ENCODE measurements around the gene ITFG1.

ITFG1 gene

DNA sequence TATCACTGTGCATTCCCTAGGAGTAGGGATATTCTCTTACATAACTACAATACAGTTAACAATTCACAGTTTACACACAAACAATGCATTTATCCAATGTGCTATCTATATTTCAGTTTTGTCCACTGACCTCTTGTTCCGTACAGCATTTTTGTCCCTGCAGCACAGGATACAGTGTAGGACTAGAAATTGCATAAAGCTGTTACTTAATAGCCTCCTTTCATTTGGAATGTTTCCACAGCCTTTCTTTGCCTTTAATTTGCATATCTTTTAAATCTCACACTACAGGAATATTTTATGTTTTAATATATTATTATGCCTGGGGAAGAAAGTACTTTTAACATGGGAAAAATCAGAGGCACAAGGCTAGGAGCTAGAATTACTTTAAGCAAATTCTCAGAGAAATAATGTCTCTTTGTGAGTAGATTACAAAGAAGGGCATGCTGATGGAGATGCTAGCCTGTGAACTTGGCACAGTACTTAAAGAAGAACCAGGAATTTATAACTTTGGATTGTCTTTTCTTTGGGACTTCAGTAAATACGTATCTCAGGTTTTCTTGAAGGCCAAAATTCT is 144.3 kb downstream of the ITFG1 start:
- H3K9me3 ChIP-seq, result no peaks in the 10 kb centered on the region
- TF ChIP-seq CTCF (IDR thresholded peaks at IDR 0.05; ENCODE audit: low read depth, low read length), result no peak
- no peaks in the 10 kb centered on the region for H3K27me3 ChIP-seq
- H3K4me1 ChIP-seq, result no peaks in the 10 kb centered on the region; the same call in 1 of the 2 replicates
- DNase-seq, result no peak
- H3K36me3 ChIP-seq, result no peaks in the 10 kb centered on the region
- H3K4me3 ChIP-seq (ENCODE audit: low read depth, low read length), result no peak overlapping the region

- Histone ChIP-seq H3K9me3 (no peaks in the 10 kb centered on the region), H3K36me3 (no peaks in the 10 kb centered on the region), H3K4me3 (ENCODE audit: low read depth, low read length) (no peak overlapping the region), H3K4me1 (no peaks in the 10 kb centered on the region), H3K27me3 (no peaks in the 10 kb centered on the region)
- TF ChIP-seq CTCF (IDR thresholded peaks at IDR 0.05; ENCODE audit: low read depth, low read length), result no peak
- no peak for DNase-seq
Measured at GRCh38 chr16:47311738-47312505, 148.9 kb downstream of the ITFG1 start.

DNA sequence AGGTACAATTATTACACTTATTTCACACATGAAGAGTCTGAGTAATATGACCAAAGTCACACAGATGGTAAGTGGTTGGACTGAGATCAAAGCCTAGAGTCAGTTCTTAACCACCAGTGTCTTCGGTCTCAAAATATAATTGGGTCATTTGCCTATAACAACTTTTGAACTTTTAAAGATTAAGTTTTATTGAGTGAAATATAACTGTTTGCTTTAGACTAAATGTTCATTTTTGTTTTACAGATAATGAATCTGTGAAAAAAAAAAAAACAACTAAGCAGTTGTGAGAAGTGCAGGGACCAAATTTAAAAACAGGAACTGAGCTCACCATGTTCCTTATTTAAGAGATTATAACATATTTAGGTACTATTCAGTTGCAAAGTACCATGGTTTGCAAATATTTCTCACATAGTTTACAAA is 150.1 kb downstream of the ITFG1 start:
- Histone ChIP-seq H3K4me3 (ENCODE audit: low read depth, low read length) (no peak overlapping the region), H3K9me3 (no peaks in the 10 kb centered on the region), H3K4me1 (no peaks in the 10 kb centered on the region), H3K36me3 (no peaks in the 10 kb centered on the region), H3K27me3 (no peaks in the 10 kb centered on the region)
- TF ChIP-seq CTCF (IDR thresholded peaks at IDR 0.05; ENCODE audit: low read depth, low read length), result no peak
- DNase-seq, result no peak

DNA sequence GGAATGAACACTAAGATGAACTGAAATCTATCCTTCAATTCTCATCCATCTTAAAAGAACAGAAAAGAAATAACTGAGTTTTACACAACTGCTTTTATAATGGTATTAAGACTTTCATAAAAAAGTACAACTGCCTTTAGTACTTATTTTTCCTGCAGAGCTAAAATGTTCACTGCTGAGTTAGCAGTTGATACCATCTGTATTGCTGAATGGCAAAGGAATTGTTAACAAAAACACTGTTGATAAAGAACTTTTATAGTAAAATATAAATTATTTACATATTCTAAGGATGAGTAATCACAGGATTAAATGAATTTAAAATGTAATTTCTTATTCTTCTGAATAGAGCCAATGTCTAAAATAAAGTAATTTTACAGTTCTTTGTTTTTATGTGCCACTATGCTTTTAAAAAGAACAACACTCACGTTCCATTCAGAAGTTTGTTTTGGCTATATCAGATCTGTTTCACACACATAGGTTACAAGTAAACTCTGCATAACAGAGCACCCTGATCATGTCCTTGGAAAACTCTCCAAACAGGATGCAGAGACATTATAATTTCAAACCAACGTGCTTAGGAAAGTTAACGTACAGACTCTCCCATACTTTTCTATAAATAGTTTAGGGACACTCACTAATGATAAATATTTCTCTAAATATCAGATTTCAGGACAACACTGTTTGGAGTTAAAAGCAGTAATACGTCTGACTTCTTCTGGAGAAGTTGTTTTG is 151.1 kb downstream of the ITFG1 start:
- Histone ChIP-seq H3K36me3 (no peaks in the 10 kb centered on the region), H3K4me3 (ENCODE audit: low read depth, low read length) (no peak overlapping the region), H3K4me1 (no peaks in the 10 kb centered on the region), H3K9me3 (no peaks in the 10 kb centered on the region), H3K27me3 (no peaks in the 10 kb centered on the region)
- no peak for DNase-seq
- no peak for TF ChIP-seq CTCF (IDR thresholded peaks at IDR 0.05; ENCODE audit: low read depth, low read length)

GRCh38 chr16:47308601-47309000 is 152.3 kb downstream of the ITFG1 start:
- H3K9me3 ChIP-seq, result no peaks in the 10 kb centered on the region
- DNase-seq, result no peak
- no peaks in the 10 kb centered on the region for H3K27me3 ChIP-seq
- H3K4me1 ChIP-seq, result no peaks in the 10 kb centered on the region
- H3K4me3 ChIP-seq (ENCODE audit: low read depth, low read length), result no peak overlapping the region
- no peaks in the 10 kb centered on the region for H3K36me3 ChIP-seq
- no peak for TF ChIP-seq CTCF (IDR thresholded peaks at IDR 0.05; ENCODE audit: low read depth, low read length)

GRCh38 chr16:47304563-47304962 is 156.3 kb downstream of the ITFG1 start:
- no peak for TF ChIP-seq CTCF (IDR thresholded peaks at IDR 0.05; ENCODE audit: low read depth, low read length)
- DNase-seq, result no peak
- Histone ChIP-seq H3K9me3 (no peaks in the 10 kb centered on the region), H3K4me1 (no peaks in the 10 kb centered on the region), H3K4me3 (ENCODE audit: low read depth, low read length) (no peak overlapping the region), H3K27me3 (no peaks in the 10 kb centered on the region), H3K36me3 (no peaks in the 10 kb centered on the region)
